GM12875 (cell line): ENCODE measurements around the gene EFNB2.

ENCODE experiments used
- H3K4me3 ChIP-seq: one replicate; pipeline ENCODE4 v1.5.1; 2011; ENCODE audit warnings: low read depth, low read length, control low read depth
- CTCF ChIP-seq: IDR thresholded peaks from 2 replicates; pipeline ENCODE4 v1.5.1; 2011; ENCODE audit warnings: low read depth, mild to moderate bottlenecking, control low read depth, inconsistent platforms, low read length, moderate library complexity, borderline replicate concordance; ENCODE audit not compliant: insufficient read depth

The EFNB2 gene

GRCh38 chr13:106561551-106562170 is 26.2 kb upstream of the EFNB2 start:
- no peak for TF ChIP-seq CTCF
- no peak overlapping the region for H3K4me3 ChIP-seq

- TF ChIP-seq CTCF: no peak
Measured at GRCh38 chr13:106560821-106561220, 25.4 kb upstream of the EFNB2 start.

GRCh38 chr13:106558527-106558926 is 23.1 kb upstream of the EFNB2 start:
- TF ChIP-seq CTCF: no peak
- no peak overlapping the region for H3K4me3 ChIP-seq

More at GRCh38 chr13:106560821-106561220, 25.4 kb upstream of the EFNB2 start:
- H3K4me3 ChIP-seq: no peak overlapping the region

GRCh38 chr13:106555631-106556328 is 20.3 kb upstream of the EFNB2 start:
- TF ChIP-seq CTCF: no peak

GRCh38 chr13:106551751-106552150 is 16.3 kb upstream of the EFNB2 start:
- no peak for TF ChIP-seq CTCF
- no peak overlapping the region for H3K4me3 ChIP-seq

More at GRCh38 chr13:106555631-106556328, 20.3 kb upstream of the EFNB2 start:
- H3K4me3 ChIP-seq: no peak overlapping the region

- H3K4me3 ChIP-seq: no peak overlapping the region
- no peak for TF ChIP-seq CTCF
Measured at GRCh38 chr13:106551350-106551749, 15.9 kb upstream of the EFNB2 start.

- TF ChIP-seq CTCF: no peak
Measured at GRCh38 chr13:106550570-106551135, 15.2 kb upstream of the EFNB2 start.

More at GRCh38 chr13:106550570-106551135, 15.2 kb upstream of the EFNB2 start:
- H3K4me3 ChIP-seq: no peak overlapping the region
